HG03575 (cell line): ENCODE data around the gene C1orf198.

Experiments used
- ATAC-seq: cut with Tn5 transposase; IDR thresholded peaks from one replicate; pipeline ENCODE4 v1.9.1; 2021; ENCODE audit not compliant: unreplicated experiment, insufficient number of reproducible peaks, low FRiP score; ENCODE audit errors: extremely low read depth

C1orf198 gene

GRCh38 chr1:230867903-230868735, at the start of gene C1orf198:
Gene C1orf198, minus strand, starts transcription at chr1:230868521. Its CDS starts 9 bp downstream, at chr1:230868512.
- ATAC-seq, result no peak

- no peak for ATAC-seq
Observed at GRCh38 chr1:230917284-230918135, 49.2 kb upstream of the C1orf198 start.

- no peak for ATAC-seq
Observed at GRCh38 chr1:230916587-230917283, 48.4 kb upstream of the C1orf198 start.

GRCh38 chr1:230915078-230915477, 46.8 kb upstream of the C1orf198 start:
- ATAC-seq, result no peak

GRCh38 chr1:230913496-230913895, 45.2 kb upstream of the C1orf198 start:
- no peak for ATAC-seq

- ATAC-seq, result no peak
Observed at GRCh38 chr1:230910755-230911117, 42.4 kb upstream of the C1orf198 start.

- ATAC-seq, result no peak
Observed at GRCh38 chr1:230909974-230910754, 41.8 kb upstream of the C1orf198 start.

- no peak for ATAC-seq
Observed at GRCh38 chr1:230907472-230908205, 39.3 kb upstream of the C1orf198 start.

GRCh38 chr1:230906226-230906625, 37.9 kb upstream of the C1orf198 start:
- ATAC-seq, result no peak

- ATAC-seq, result no peak
Observed at GRCh38 chr1:230905733-230906132, 37.4 kb upstream of the C1orf198 start.

GRCh38 chr1:230902349-230902923, 34.1 kb upstream of the C1orf198 start:
- no peak for ATAC-seq

- no peak for ATAC-seq
Observed at GRCh38 chr1:230901671-230902070, 33.4 kb upstream of the C1orf198 start.

- ATAC-seq, result no peak
Observed at GRCh38 chr1:230900984-230901383, 32.7 kb upstream of the C1orf198 start.

- no peak for ATAC-seq
Observed at GRCh38 chr1:230899841-230900251, 31.5 kb upstream of the C1orf198 start.

GRCh38 chr1:230898748-230899147, 30.4 kb upstream of the C1orf198 start:
- no peak for ATAC-seq

GRCh38 chr1:230898144-230898543, 29.8 kb upstream of the C1orf198 start:
- no peak for ATAC-seq

- ATAC-seq, result no peak
Observed at GRCh38 chr1:230896779-230897178, 28.5 kb upstream of the C1orf198 start.

GRCh38 chr1:230895452-230895851, 27.1 kb upstream of the C1orf198 start:
- ATAC-seq, result no peak
